GM18867 (cell line): Measurements from ENCODE around the gene SOX21.

Experiments
- ATAC-seq: cut with Tn5 transposase; IDR thresholded peaks from one replicate; pipeline ENCODE4 v1.9.1; 2021; ENCODE audit warnings: mild to moderate bottlenecking, moderate library complexity; ENCODE audit not compliant: unreplicated experiment

SOX21 gene

GRCh38 chr13:94709001-94709834 is 3.1 kb downstream of the SOX21 start:
- no peak for ATAC-seq

DNA sequence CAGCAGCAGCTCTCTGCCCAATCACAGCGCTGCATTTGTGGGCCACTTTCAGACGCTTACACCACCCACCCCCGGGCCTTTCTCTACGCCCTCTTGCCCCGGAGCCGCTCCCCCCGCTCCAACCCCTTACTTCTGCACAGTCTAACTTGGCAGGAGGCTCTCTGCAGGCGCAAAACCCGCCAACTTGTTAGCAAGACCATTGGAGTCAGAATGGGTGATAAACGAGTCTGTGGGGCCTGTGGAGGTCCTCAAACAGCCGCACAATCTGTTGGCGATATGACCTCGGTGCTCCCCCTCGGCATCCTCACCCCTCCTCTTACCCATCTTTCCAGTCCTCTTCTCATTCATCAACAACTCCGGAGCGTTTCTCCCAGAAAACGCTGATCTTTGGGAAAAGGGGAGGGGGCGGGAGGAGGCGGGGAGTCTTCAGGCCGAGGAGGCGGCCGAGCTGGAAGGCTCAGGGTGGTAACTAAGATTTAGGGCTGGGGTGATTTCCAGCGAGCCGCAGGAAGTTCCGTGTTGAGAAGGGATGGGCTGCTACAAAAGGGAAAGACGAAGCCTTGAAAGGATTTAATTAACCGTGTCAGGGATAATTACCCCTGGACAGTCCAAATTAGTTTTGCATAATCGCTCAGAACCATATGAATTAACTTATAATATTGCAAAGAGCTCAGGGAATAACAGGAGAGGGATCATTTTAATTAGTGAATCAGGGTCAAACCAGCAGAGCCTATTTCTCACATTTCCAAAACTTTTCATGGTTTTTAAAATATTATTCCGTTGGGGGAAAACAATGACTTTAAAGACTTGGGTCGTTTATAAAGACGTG is 4.1 kb downstream of the SOX21 start:
- ATAC-seq: no peak

GRCh38 chr13:94707400-94708021 is 4.8 kb downstream of the SOX21 start:
- ATAC-seq: no peak

GRCh38 chr13:94706843-94707399 is 5.4 kb downstream of the SOX21 start:
- ATAC-seq: no peak

GRCh38 chr13:94706101-94706842 is 6.1 kb downstream of the SOX21 start:
- no peak for ATAC-seq

DNA sequence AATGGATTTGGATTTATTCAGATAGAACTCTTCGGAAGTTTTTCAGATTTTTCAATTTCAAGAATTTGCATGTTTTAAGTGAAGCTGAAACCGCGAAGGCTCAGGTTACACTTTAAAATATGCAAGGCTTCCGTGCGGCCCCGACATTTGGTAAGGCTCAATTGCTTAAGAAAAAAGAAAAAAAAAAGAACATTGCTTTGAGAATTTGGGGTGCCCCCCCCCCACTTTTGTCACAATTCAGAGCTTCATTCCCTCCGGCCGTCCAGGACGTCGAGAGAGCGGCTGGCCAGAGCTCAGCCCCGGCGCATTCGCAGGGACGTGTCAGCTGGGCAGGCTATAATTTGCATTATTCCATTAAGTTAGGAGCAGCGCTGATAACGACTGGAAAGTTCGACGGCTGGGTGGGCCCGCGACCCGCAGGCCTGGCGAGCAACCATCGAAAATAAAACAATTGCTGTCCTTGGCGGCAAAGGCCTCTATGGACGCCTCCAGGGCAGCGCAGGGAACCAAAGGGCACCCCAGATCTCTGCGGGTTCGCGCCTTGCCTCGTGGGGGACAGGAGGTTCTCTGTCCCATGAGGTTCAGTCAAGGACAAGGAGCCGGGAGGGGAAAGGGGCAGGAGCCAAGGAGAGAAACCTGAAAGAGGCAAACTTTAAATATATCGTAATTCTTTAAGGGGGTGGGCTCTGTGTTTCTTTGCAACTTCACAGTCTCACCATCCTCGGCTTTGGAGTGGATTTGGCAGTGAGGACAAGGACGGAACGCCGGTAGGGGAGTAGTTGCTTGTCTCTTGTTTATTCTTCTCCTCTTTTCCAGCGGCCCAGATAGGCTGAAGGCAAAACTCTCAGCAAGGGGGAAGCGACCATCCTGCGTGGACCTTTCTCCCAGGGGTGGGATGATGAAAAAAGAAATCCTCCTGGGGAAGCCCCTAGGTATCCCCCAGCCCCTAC is 7.0 kb downstream of the SOX21 start:
- ATAC-seq: no peak

DNA sequence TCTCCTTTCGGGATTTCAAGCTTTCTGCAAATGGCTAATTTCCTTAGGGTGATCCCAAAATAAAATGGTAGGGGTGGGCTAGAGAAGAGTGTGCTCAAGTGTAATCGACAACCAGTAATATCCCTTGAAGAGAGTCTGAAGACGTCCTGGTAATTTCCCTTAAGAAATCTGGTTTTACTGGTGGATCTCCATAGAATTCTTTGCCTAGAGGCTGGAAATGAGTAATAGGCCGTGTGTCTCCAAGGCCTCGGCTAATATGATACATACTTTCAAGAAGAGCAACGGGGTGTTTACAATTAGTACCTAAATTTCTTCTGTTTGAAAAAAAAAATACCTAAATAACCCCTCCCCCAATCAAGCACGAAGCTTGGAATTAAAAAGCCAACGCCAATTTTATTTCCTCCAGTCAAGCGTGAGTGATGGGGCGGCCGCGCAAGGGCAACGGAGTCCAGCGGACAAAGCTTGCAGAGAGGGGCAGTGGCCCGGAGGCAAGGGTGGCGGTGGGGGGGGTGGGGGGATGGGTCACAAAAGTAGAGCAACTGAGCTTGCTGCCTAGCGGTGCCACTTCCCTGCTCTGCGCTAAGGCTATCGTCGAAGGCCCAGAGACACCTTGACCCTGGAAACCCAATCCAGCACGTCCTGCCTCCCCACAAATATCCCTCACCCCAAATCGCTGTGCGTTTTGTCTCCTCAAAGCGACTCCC is 7.8 kb downstream of the SOX21 start:
- ATAC-seq: no peak

DNA sequence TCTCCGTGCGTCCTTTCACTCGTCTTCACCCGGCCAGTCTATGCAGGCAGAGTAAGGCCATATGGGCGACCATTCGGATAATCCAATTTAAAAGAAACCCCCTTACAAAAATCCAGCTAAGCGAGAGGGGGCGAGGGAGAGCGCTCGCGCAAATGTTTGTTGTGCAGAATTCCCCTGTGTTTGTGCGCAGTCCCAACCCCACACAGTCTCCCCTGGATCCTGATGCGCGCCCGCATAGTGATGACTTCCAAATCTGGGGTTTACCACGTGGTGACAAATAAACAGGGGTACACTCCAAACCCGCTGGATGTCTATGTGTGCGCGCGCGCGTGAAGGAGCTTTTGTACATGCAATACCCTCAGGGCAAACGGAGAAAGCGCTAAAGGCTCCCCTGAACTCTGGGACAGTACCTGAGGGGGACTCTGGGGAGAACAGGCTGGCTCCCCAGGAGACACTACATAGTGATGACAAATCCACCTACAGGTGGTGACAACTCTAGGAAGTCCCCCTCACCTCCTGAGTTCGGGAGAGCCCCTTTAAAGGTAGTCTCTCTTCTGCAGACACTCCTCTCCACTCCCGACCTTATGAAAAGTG is 8.5 kb downstream of the SOX21 start:
- no peak for ATAC-seq

DNA sequence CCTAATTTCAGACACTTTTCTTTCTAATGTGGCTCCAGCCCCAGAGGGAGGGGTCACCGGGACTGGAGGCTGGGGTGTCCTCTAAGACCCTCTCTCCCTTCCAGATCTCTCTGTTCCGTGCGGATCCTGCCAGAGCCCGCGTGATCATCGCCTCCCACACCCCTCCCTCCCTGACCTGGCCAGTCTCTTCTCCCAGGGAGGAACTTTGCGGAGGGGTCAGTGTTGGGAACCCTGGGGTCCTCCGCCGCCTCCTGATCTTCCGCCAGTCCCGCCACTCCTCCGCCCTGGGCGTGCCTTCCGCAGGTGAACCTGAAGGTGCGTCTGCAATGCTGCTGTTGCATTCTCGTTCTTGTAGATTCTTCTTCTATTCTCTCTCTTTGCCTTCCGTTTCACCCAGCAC is 9.1 kb downstream of the SOX21 start:
- no peak for ATAC-seq

DNA sequence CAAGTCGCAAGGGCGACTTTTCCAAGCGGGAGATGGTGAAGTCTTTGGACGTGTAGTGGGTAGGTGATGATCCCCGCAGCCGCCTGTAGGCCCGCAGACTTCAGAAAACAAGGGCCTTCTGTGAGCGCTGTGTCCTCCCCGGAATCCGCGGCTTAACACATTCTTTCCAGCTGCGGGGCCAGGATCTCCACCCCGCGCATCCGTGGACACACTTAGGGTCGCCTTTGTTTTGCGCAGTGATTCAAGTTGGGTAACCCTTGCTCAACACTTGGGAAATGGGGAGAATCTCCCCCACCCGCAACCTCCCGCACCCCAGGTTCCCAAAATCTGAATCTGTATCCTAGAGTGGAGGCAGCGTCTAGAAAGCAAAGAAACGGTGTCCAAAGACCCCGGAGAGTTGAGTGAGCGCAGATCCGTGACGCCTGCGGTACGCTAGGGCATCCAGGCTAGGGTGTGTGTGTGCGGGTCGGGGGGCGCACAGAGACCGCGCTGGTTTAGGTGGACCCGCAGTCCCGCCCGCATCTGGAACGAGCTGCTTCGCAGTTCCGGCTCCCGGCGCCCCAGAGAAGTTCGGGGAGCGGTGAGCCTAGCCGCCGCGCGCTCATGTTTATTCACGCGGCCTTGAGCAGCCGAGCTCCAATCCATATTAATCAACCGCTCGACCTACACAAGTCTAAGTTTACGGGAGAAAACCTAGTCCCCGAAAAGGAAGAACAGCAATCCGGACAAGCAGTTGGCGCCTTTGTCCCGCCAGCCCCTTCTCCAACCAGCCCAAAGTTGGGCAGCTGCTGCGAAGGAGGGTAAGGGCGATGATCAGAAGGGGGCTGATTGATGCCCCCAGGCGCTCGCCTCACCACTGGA is 9.9 kb downstream of the SOX21 start:
- no peak for ATAC-seq

DNA sequence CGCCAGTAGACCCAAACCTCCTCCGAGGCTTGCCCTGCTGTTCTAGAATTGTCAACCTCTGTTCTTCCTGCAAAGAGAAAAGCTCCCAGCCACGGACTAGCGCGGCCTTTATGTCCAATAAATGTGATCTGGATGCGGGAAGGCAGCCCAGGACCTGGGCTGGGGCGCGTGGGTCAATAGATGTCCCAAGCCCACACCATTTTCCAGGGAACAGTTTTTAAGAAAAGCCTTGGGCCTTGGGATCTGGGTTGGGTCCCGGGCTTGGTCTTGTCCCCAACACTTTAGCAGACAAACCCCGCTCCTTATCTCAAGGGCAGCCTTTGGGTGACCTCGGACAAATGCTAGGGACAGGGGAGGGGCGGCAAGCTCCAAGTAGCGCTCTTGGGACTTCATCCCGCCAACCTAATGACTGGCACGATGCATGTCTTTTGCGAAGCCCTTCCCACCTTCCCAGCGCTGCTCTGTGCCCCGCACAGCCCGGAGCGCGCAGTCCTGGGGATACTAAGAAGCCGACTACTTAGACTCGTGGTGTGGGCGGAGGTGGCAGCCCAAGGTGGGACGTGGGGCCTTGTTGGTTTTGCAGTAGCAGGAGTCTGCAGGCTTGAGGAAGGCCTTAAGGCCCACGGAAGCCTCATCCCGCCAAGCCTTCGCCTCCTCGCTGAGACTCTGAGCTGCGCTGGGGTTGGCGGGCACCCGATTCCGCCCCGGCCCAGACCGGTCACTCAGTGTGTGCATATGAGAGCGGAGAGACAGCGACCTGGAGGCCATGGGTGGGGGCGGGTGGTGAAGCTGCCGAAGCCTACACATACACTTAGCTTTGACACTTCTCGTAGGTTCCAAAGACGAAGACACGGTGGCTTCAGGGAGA is 10.8 kb downstream of the SOX21 start:
- no peak for ATAC-seq

- ATAC-seq: no peak
These were observed 11.8 kb downstream of the SOX21 start for GRCh38 chr13:94700536-94700935.

GRCh38 chr13:94700051-94700535 is 12.3 kb downstream of the SOX21 start:
- ATAC-seq: no peak

GRCh38 chr13:94696171-94696570 is 16.2 kb downstream of the SOX21 start:
- no peak for ATAC-seq

GRCh38 chr13:94692030-94692429 is 20.3 kb downstream of the SOX21 start:
- ATAC-seq: no peak

- no peak for ATAC-seq
These were observed 28.9 kb downstream of the SOX21 start for GRCh38 chr13:94683409-94683808.
